ENCODE measurements around the gene BCAN. TPM values are rescaled to one million over a fixed set of nuclear protein-coding genes. Genes with fewer than 3 reads are reported as not detected.

Gene BCAN
- total and polyA plus RNA-seq, 2 of the 4 experiments (the other 2 are of a cell fraction): 0.07 TPM; not detected in 1

GRCh38 chr1:156656806-156657740 is 15.2 kb downstream of the BCAN start (continued):
- TF ChIP-seq CEBPB (IDR thresholded peaks at IDR 0.05; ENCODE audit: low read depth, low read length): no peak
- TF ChIP-seq RAD21 (IDR thresholded peaks at IDR 0.05; ENCODE audit: low read length): peak; percentile 87
- TF ChIP-seq SMC3 (IDR thresholded peaks at IDR 0.05; ENCODE audit: low read depth, low read length): peak; percentile 80

GRCh38 chr1:156657741-156658319 is 15.9 kb downstream of the BCAN start:
- H3K79me1 ChIP-seq (ENCODE audit: low read depth in 1 of 2, low read length in 2 of 2): peaks cover 0 to 11% of the 10 kb centered on the region in 2 experiments; a peak in 2 of 4 replicates
- in situ Hi-C loops (cut with MboI; ENCODE audit: low sequenced_read_pairs): loop anchor here (5.0 kb wide), 1 partner anchor 36 kb away; no protein-coding TSS in a partner anchor
- no peak overlapping the region for H3K18ac ChIP-seq (ENCODE audit: low read depth, low read length)
- no peak overlapping the region for H3K4me3 ChIP-seq (ENCODE audit: insufficient read depth, low read depth, low read length)
- no peak overlapping the region for H2BK120ac ChIP-seq (ENCODE audit: low read depth, low read length)
- dilution Hi-C loops (cut with HindIII; ENCODE audit: low sequenced_read_pairs, unreplicated experiment): no loop called here
- ChIA-PET CTCF (interaction anchor here (1.0 to 1.5 kb wide), 5 partner anchors 21 to 202 kb away, joined by 3 to 5 read pairs (median 3); no protein-coding TSS in a partner anchor), POLR2A (ENCODE audit: unreplicated experiment) (interaction anchor here (0.6 kb wide), 1 partner anchor 19 kb away, joined by 8 read pairs; the partner anchor contains the start of gene NES)
- peaks cover 8% of the 10 kb centered on the region for H3K9me1 ChIP-seq (ENCODE audit: insufficient read depth, low read length)
- 5% methylated on average over 7 of the region's 15 CpGs; no CpG with 5 or more reads in 1 of the 2 experiments for WGBS, 2 experiments (ENCODE audit: extremely low coverage in 2 of 2, insufficient read length in 1 of 2)
- no peak overlapping the region for H3K23ac ChIP-seq (ENCODE audit: low read depth, low read length)
- H3K4me1 ChIP-seq (ENCODE audit: control insufficient read depth, insufficient read depth, low read length): peaks cover 28% of the 10 kb centered on the region
- H4K91ac ChIP-seq (ENCODE audit: insufficient read depth, low read depth, low read length): no peak overlapping the region
- H3K36me3 ChIP-seq (ENCODE audit: control insufficient read depth, insufficient read depth, low read length): no peaks in the 10 kb centered on the region
- no peak overlapping the region for H2AK5ac ChIP-seq (ENCODE audit: low read depth, low read length)
- no peak overlapping the region for H3K56ac ChIP-seq (ENCODE audit: extremely low read depth, insufficient read depth, low read length)
- TF ChIP-seq POLR2A (IDR thresholded peaks at IDR 0.05; ENCODE audit: low read depth, low read length): no peak
- no peak for TF ChIP-seq MAFK (IDR thresholded peaks at IDR 0.05; ENCODE audit: low read depth, low read length)
- TF ChIP-seq MAZ (IDR thresholded peaks at IDR 0.05; ENCODE audit: borderline replicate concordance, low read depth, low read length): no peak
- no peak for TF ChIP-seq RCOR1 (IDR thresholded peaks at IDR 0.05; ENCODE audit: insufficient replicate concordance, low read length)
- TF ChIP-seq CEBPB (IDR thresholded peaks at IDR 0.05; ENCODE audit: low read depth, low read length): no peak
- no peak for TF ChIP-seq USF2 (IDR thresholded peaks at IDR 0.05; ENCODE audit: low read depth, low read length)
- TF ChIP-seq SMC3 (IDR thresholded peaks at IDR 0.05; ENCODE audit: low read depth, low read length): no peak
- peak overlapping the region; percentile 54 for H2AFZ ChIP-seq (replicated peaks; ENCODE audit: low read length, poor library complexity)
- DNase-seq: no peak
- H3K27ac ChIP-seq (ENCODE audit: insufficient read depth, low read length): no peak overlapping the region
- ATAC-seq (ENCODE audit: low read depth): no peak
- H3K9ac ChIP-seq (ENCODE audit: low read depth, low read length): no peak overlapping the region
- peak overlapping the region; percentile 59; the same call in 1 of the 2 replicates for H3K4me2 ChIP-seq (ENCODE audit: low read depth, low read length)
- no peak overlapping the region for H2BK5ac ChIP-seq (ENCODE audit: low read depth, low read length, poor library complexity, severe bottlenecking)
- no peak overlapping the region for H2AK9ac ChIP-seq (replicated peaks; ENCODE audit: low read depth, low read length, poor library complexity)
- no peak overlapping the region for H3K14ac ChIP-seq (replicated peaks; ENCODE audit: low read depth, low read length)
- no peaks in the 10 kb centered on the region for H3K9me3 ChIP-seq (ENCODE audit: control insufficient read depth, insufficient read depth, low read length)
- intact Hi-C loops (cut with micrococcal nuclease): loop anchor here (1.0 to 2.0 kb wide), 2 partner anchors 31 to 73 kb away; no protein-coding TSS in a partner anchor
- H3K4ac ChIP-seq (ENCODE audit: low read depth, low read length): no peak overlapping the region
- BruUV-seq (replicated peaks): no TSS peak
- H2BK20ac ChIP-seq (ENCODE audit: low read depth, low read length): no peak overlapping the region
- no peak overlapping the region for H4K5ac ChIP-seq (ENCODE audit: low read depth, low read length)
- H4K20me1 ChIP-seq (ENCODE audit: insufficient read depth, low read length): 0 out of 2 replicates have a peak, but pooled peaks cover 8% of the 10 kb centered on the region
- H2BK15ac ChIP-seq (ENCODE audit: low read depth, low read length): no peak overlapping the region
- H4K8ac ChIP-seq (ENCODE audit: low read depth in 2 of 2, low read length in 2 of 2): no peak overlapping the region
- peaks cover 35% of the 10 kb centered on the region for H3K27me3 ChIP-seq (ENCODE audit: control insufficient read depth, insufficient read depth, low read length)

Measured in IMR-90 (cell line).